CD4-positive, CD25-positive, alpha-beta regulatory T cell (primary cell): ENCODE data around the gene SH2D1A. TPM values are rescaled to one million over a fixed set of nuclear protein-coding genes. Genes with fewer than 3 reads are reported as not detected.

ENCODE experiments used
- ATAC-seq, 2 donors: fragments of 150-1000 bp; cut with Tn5 transposase; one replicate each; pipeline ENCODE4 v1.10.0; 2021; ENCODE audit warnings: low read depth in 2 of 2, moderate number of reproducible peaks in 2 of 2, moderate library complexity in 1 of 2
- DNase-seq, 3 donors: peaks; one replicate each; pipeline versions ENCODE4 v3.0.0 to v3.0.0-alpha.2; 2012 to 2022; ENCODE audit warnings: mixed read lengths in 1 of 3
- H3K27ac ChIP-seq: one replicate; pipeline ENCODE4 v1.7.0; 2013; ENCODE audit warnings: mild to moderate bottlenecking, low read length; ENCODE audit not compliant: insufficient read depth, poor library complexity, severe bottlenecking
- H3K27me3 ChIP-seq: one replicate; pipeline ENCODE4 v1.7.0; 2013; ENCODE audit warnings: low read length; ENCODE audit not compliant: control insufficient read depth, insufficient read depth
- H3K36me3 ChIP-seq: one replicate; pipeline ENCODE4 v1.7.0; 2013; ENCODE audit warnings: mild to moderate bottlenecking, low read length, moderate library complexity; ENCODE audit not compliant: control insufficient read depth, insufficient read depth
- H3K4me1 ChIP-seq: 2 replicates; pipeline ENCODE4 v1.7.0; 2013; ENCODE audit warnings: mild to moderate bottlenecking, low read length; ENCODE audit not compliant: insufficient read depth, control insufficient read depth, poor library complexity, severe bottlenecking
- H3K4me3 ChIP-seq: one replicate; pipeline ENCODE4 v1.7.0; 2013; ENCODE audit warnings: low read depth, mild to moderate bottlenecking, low read length, moderate library complexity
- H3K9me3 ChIP-seq, 2 experiments: 1 replicate in 1 of 2; 2 replicates in 1 of 2; pipeline ENCODE4 v1.7.0; 2013; ENCODE audit warnings: low read length in 2 of 2, mild to moderate bottlenecking in 1 of 2, moderate library complexity in 1 of 2; ENCODE audit not compliant: control insufficient read depth in 2 of 2
- H3K27ac Mint-ChIP-seq, 3 donors: one replicate each; pipeline ENCODE4 v1.8.0; 2020 to 2022; ENCODE audit warnings: mild to moderate bottlenecking in 3 of 3, mixed read lengths in 3 of 3, moderate library complexity in 2 of 3
- H3K27me3 Mint-ChIP-seq: one replicate; pipeline ENCODE4 v1.8.0; 2022; ENCODE audit warnings: mild to moderate bottlenecking, mixed read lengths
- H3K36me3 Mint-ChIP-seq: one replicate; pipeline ENCODE4 v1.8.0; 2020; ENCODE audit warnings: mixed read lengths
- H3K4me1 Mint-ChIP-seq, 4 donors: one replicate each; pipeline ENCODE4 v1.8.0; 2020 to 2022; ENCODE audit warnings: mixed read lengths in 4 of 4, mild to moderate bottlenecking in 1 of 4
- H3K4me3 Mint-ChIP-seq, 4 donors: one replicate each; pipeline ENCODE4 v1.8.0; 2020 to 2022; ENCODE audit warnings: mild to moderate bottlenecking in 4 of 4, mixed read lengths in 4 of 4, moderate library complexity in 3 of 4
- H3K9me3 Mint-ChIP-seq, 7 donors: one replicate each; pipeline ENCODE4 v1.8.0; 2020 to 2022; ENCODE audit warnings: mixed read lengths in 7 of 7, mild to moderate bottlenecking in 3 of 7, moderate library complexity in 2 of 7
- polyA plus RNA-seq, 4 donors: library from polyadenylated mRNA; unstranded; fragments of 300-500 nt; fragmentation: Illumina TruSeq; gene quantifications; one replicate each; pipeline ENCODE4 v1.2.3, GENCODE V29; 2021
- total RNA-seq: library from RNA; stranded (reverse); gene quantifications from one replicate; pipeline ENCODE4 v1.2.3, GENCODE V29; 2022

The SH2D1A gene
- total and polyA plus RNA-seq, 5 donors from 2014 or later = 42.7 to 128 (median 70.3) TPM

- peak overlapping the region in 2 of 3 donors; percentile 38 to 59 for H3K27ac Mint-ChIP-seq
- DNase-seq (peak in 2 of 3 donors; percentile 23 to 60), ATAC-seq (peak; percentile 69 to 71)
- peaks cover 0 to 3% (median 0%) of the 10 kb centered on the region in 7 donors for H3K9me3 Mint-ChIP-seq
- H3K4me3 Mint-ChIP-seq = peak overlapping the region; percentile 6 to 88 (median 48)
- Histone ChIP-seq H3K27me3 (no peaks in the 10 kb centered on the region), H3K4me3 (peak overlapping the region; percentile 61), H3K27ac (peak overlapping the region; percentile 61), H3K9me3 (no peaks in the 10 kb centered on the region), H3K4me1 (peaks cover 46% of the 10 kb centered on the region), H3K36me3 (peaks cover 3% of the 10 kb centered on the region)
- H3K36me3 Mint-ChIP-seq = peaks cover 4% of the 10 kb centered on the region
- H3K4me1 Mint-ChIP-seq = peaks cover 33 to 67% (median 48%) of the 10 kb centered on the region in 4 donors
- H3K27me3 Mint-ChIP-seq = no peaks in the 10 kb centered on the region
These were observed 12.5 kb downstream of the SH2D1A start for GRCh38 chrX:124358800-124359383.

DNA sequence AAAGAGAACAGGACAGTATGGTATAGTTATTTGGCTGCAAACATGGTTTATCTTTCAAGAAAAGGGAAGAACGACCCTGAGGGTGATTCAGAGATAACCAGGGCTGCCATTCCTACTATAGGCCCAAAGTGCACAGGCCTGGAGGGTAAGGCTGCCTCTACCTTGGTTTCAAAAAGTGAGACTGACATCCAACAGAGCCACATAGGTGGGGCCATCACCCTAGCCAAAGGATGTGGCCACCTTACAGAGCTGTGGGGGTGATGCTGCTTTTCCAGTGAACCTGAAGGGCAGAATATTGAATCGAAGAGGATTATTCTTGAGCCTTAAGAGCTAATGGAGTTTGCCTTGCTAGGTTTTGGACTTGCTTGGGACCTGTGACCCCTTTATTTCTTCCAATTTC lies 15.7 kb downstream of the SH2D1A start:
- peaks cover 3% of the 10 kb centered on the region for H3K36me3 ChIP-seq
- no peak overlapping the region for H3K27ac ChIP-seq
- DNase-seq = peak in 1 of 3 donors; percentile 16
- Mint-ChIP-seq H3K36me3 (peaks cover 1% of the 10 kb centered on the region), H3K4me1 (peaks cover 24 to 45% (median 36%) of the 10 kb centered on the region in 4 donors), H3K27me3 (no peaks in the 10 kb centered on the region), H3K27ac (peak overlapping the region in 2 of 3 donors; percentile 21 to 56), H3K9me3 (peaks cover 0 to under 1% (median 0%) of the 10 kb centered on the region in 7 donors), H3K4me3 (peak overlapping the region in 1 of 4 donors; percentile 58)
- H3K4me3 ChIP-seq = peak overlapping the region; percentile 35
- no peak for ATAC-seq
- H3K27me3 ChIP-seq = no peaks in the 10 kb centered on the region
- H3K4me1 ChIP-seq = peaks cover 35% of the 10 kb centered on the region
- no peaks in the 10 kb centered on the region for H3K9me3 ChIP-seq

- Histone ChIP-seq H3K4me1 (peaks cover 33% of the 10 kb centered on the region), H3K9me3 (no peaks in the 10 kb centered on the region), H3K27me3 (no peaks in the 10 kb centered on the region), H3K27ac (no peak overlapping the region), H3K4me3 (no peak overlapping the region), H3K36me3 (peaks cover 3% of the 10 kb centered on the region)
- H3K36me3 Mint-ChIP-seq = no peaks in the 10 kb centered on the region
- DNase-seq = no peak
- peak overlapping the region in 1 of 3 donors; percentile 67 for H3K27ac Mint-ChIP-seq
- ATAC-seq = no peak
- no peaks in the 10 kb centered on the region for H3K27me3 Mint-ChIP-seq
- H3K9me3 Mint-ChIP-seq = no peaks in the 10 kb centered on the region
- peaks cover 21 to 38% (median 31%) of the 10 kb centered on the region in 4 donors for H3K4me1 Mint-ChIP-seq
- H3K4me3 Mint-ChIP-seq = peak overlapping the region in 1 of 4 donors; percentile 45
These were observed 16.4 kb downstream of the SH2D1A start for GRCh38 chrX:124362761-124363160.

- H3K9me3 ChIP-seq = no peaks in the 10 kb centered on the region
- Mint-ChIP-seq H3K9me3 (peaks cover 0 to 2% (median 0%) of the 10 kb centered on the region in 7 donors), H3K4me3 (no peak overlapping the region), H3K4me1 (peaks cover 0 to 14% (median 13%) of the 10 kb centered on the region in 4 donors), H3K36me3 (peaks cover 6% of the 10 kb centered on the region), H3K27me3 (no peaks in the 10 kb centered on the region), H3K27ac (peak overlapping the region in 1 of 3 donors; percentile 48)
- H3K4me1 ChIP-seq = no peaks in the 10 kb centered on the region
- no peak overlapping the region for H3K4me3 ChIP-seq
- H3K27ac ChIP-seq = no peak overlapping the region
- no peak for DNase-seq
- peaks cover 33% of the 10 kb centered on the region for H3K36me3 ChIP-seq
- no peaks in the 10 kb centered on the region for H3K27me3 ChIP-seq
- ATAC-seq = no peak
These were observed 23.4 kb downstream of the SH2D1A start for GRCh38 chrX:124369722-124370121.

- Mint-ChIP-seq H3K4me3 (no peak overlapping the region), H3K9me3 (peaks cover 0 to 2% (median 0%) of the 10 kb centered on the region in 7 donors), H3K27ac (no peak overlapping the region), H3K36me3 (peaks cover 6% of the 10 kb centered on the region), H3K27me3 (no peaks in the 10 kb centered on the region), H3K4me1 (peaks cover 0 to 13% (median 10%) of the 10 kb centered on the region in 4 donors)
- H3K4me3 ChIP-seq = no peak overlapping the region
- no peaks in the 10 kb centered on the region for H3K9me3 ChIP-seq
- ATAC-seq (no peak), DNase-seq (no peak)
- H3K4me1 ChIP-seq = no peaks in the 10 kb centered on the region
- H3K27me3 ChIP-seq = no peaks in the 10 kb centered on the region
- no peak overlapping the region for H3K27ac ChIP-seq
- H3K36me3 ChIP-seq = peaks cover 30% of the 10 kb centered on the region
These were observed 27.0 kb downstream of the SH2D1A start for GRCh38 chrX:124373348-124373747.

GRCh38 chrX:124378643-124379042 lies 32.3 kb downstream of the SH2D1A start:
- Histone ChIP-seq H3K4me1 (no peaks in the 10 kb centered on the region), H3K9me3 (no peaks in the 10 kb centered on the region), H3K4me3 (no peak overlapping the region), H3K27ac (no peak overlapping the region), H3K27me3 (no peaks in the 10 kb centered on the region), H3K36me3 (peaks cover 5% of the 10 kb centered on the region)
- peaks cover 0 to 9% (median 0%) of the 10 kb centered on the region in 4 donors for H3K4me1 Mint-ChIP-seq
- H3K36me3 Mint-ChIP-seq = peaks cover 8% of the 10 kb centered on the region
- no peak for DNase-seq
- no peaks in the 10 kb centered on the region for H3K9me3 Mint-ChIP-seq
- H3K27me3 Mint-ChIP-seq = no peaks in the 10 kb centered on the region
- H3K4me3 Mint-ChIP-seq = no peak overlapping the region
- ATAC-seq = no peak
- no peak overlapping the region for H3K27ac Mint-ChIP-seq

DNA sequence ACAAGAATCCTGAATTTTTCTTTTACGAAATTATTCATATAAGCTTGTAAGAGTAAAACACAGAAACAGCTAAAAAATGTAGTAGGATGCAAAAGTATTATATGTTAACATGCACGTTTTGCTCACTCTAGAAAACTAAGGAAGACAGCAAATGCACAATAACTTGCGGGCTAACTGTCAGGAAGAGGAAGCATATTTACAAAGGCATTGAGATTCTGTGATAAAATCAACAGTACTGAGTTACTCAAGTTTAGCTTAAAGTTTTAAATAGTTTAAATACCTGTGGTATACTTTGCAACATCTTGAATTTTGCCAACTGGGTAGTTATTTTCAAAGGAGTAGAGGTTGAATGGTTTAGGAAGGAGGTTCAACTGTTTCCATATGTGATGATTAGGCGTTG lies 37.0 kb downstream of the SH2D1A start:
- H3K27me3 ChIP-seq = no peaks in the 10 kb centered on the region
- Mint-ChIP-seq H3K9me3 (no peaks in the 10 kb centered on the region), H3K4me3 (no peak overlapping the region), H3K27me3 (no peaks in the 10 kb centered on the region), H3K36me3 (peaks cover 8% of the 10 kb centered on the region), H3K27ac (no peak overlapping the region), H3K4me1 (peaks cover 0 to 9% (median 0%) of the 10 kb centered on the region in 4 donors)
- no peak overlapping the region for H3K27ac ChIP-seq
- ATAC-seq = no peak
- H3K9me3 ChIP-seq = no peaks in the 10 kb centered on the region
- peaks cover 6% of the 10 kb centered on the region for H3K36me3 ChIP-seq
- no peaks in the 10 kb centered on the region for H3K4me1 ChIP-seq
- DNase-seq = no peak
- H3K4me3 ChIP-seq = no peak overlapping the region

DNA sequence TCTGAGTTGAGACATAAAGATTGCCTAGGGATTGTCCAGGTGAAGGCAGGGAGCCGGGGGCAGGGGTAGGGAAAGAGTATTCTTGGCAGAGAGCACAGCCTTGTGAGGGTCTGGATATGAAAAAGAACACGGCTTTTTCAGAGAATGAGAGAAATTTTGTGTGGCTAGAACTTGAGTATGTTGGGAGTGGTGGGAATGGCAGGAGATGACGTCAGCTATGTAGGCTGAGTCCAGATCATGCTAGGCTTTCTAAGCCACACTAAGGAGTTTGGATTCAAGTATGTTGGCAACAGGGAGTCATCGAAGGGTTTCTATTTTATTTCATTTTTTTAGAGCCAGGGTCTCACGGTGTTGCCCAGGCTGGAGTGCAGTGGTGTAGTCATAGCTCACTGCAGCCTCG lies 40.0 kb downstream of the SH2D1A start:
- no peak overlapping the region for H3K4me3 ChIP-seq
- no peaks in the 10 kb centered on the region for H3K9me3 Mint-ChIP-seq
- no peaks in the 10 kb centered on the region for H3K4me1 ChIP-seq
- no peaks in the 10 kb centered on the region for H3K36me3 Mint-ChIP-seq
- H3K9me3 ChIP-seq = no peaks in the 10 kb centered on the region
- no peak overlapping the region for H3K27ac ChIP-seq
- DNase-seq = no peak
- no peaks in the 10 kb centered on the region for H3K27me3 ChIP-seq
- peak overlapping the region in 1 of 3 donors; percentile 54 for H3K27ac Mint-ChIP-seq
- H3K36me3 ChIP-seq = peaks cover 3% of the 10 kb centered on the region
- no peak for ATAC-seq
- H3K27me3 Mint-ChIP-seq = no peaks in the 10 kb centered on the region
- peaks cover 0 to 4% (median 0%) of the 10 kb centered on the region in 4 donors for H3K4me1 Mint-ChIP-seq
- no peak overlapping the region for H3K4me3 Mint-ChIP-seq
